B cell (primary cell): ENCODE results near the gene PRR16. TPM values are rescaled to one million over a fixed set of nuclear protein-coding genes. Genes with fewer than 3 reads are reported as not detected.

ENCODE experiments used
- ATAC-seq: fragments of 200-7000 bp; cut with Tn5 transposase; one replicate; pipeline ENCODE4 v1.10.0; 2021; ENCODE audit warnings: low read depth, mild to moderate bottlenecking, moderate number of reproducible peaks, moderate library complexity
- CTCF ChIA-PET: fragments of 350-600 bp; sonication (Branson Sonifier 250); formaldehyde crosslinking; loops from one replicate; lab custom pipeline; 2021; ENCODE audit warnings: antibody characterized with exemption, inconsistent platforms; lab: Charles Lee
- POLR2A ChIA-PET: fragments of 350-600 bp; sonication (Branson Sonifier 250); formaldehyde crosslinking; loops from one replicate; lab custom pipeline; 2021; ENCODE audit warnings: antibody characterized with exemption; lab: Charles Lee
- DNase-seq: peaks from one replicate; pipeline ENCODE4 v3.0.0; 2013
- H2AFZ ChIP-seq: 2 replicates; pipeline ENCODE4 v1.6.1; 2012; ENCODE audit warnings: mild to moderate bottlenecking, low read depth, low read length; ENCODE audit not compliant: insufficient read depth, poor library complexity, severe bottlenecking
- H3K27ac ChIP-seq, 2 donors: 1 replicate in 1 of 2; 2 replicates in 1 of 2; pipeline ENCODE4 v1.5.1; 2012 to 2013; ENCODE audit warnings: low read length in 2 of 2, mild to moderate bottlenecking in 2 of 2, moderate library complexity in 1 of 2
- H3K27me3 ChIP-seq, 4 experiments: fragments of 200-600 bp in 1 of 4; sonication (generic) in 1 of 4; replicated peaks in 1 of 4; 1 replicate in 2 of 4; 2 replicates in 2 of 4; pipeline versions ENCODE4 v1.6.1 to v1.7.0; 2013 to 2016; ENCODE audit warnings: low read length in 3 of 4, mild to moderate bottlenecking in 2 of 4, mixed read lengths in 1 of 4, moderate library complexity in 1 of 4; ENCODE audit not compliant: insufficient read depth in 4 of 4, control insufficient read depth in 3 of 4; ENCODE audit errors: control extremely low read depth in 1 of 4
- H3K36me3 ChIP-seq, 2 experiments: replicated peaks in 1 of 2; 1 replicate in 1 of 2; 2 replicates in 1 of 2; pipeline versions ENCODE4 v1.6.1 to v1.7.1; 2013; ENCODE audit warnings: low read length in 1 of 2; ENCODE audit not compliant: insufficient read depth in 2 of 2, control insufficient read depth in 1 of 2; ENCODE audit errors: control extremely low read depth in 1 of 2, extremely low read depth in 1 of 2
- H3K4me1 ChIP-seq, 2 donors: fragments of 200-600 bp in 1 of 2; sonication (generic) in 1 of 2; 1 replicate in 1 of 2; 2 replicates in 1 of 2; pipeline versions ENCODE4 v1.5.1 to v1.6.1; 2013 to 2017; ENCODE audit warnings: low read length in 2 of 2; ENCODE audit not compliant: control insufficient read depth in 2 of 2, insufficient read depth in 2 of 2
- H3K4me2 ChIP-seq: replicated peaks from 2 replicates; pipeline ENCODE3; 2012; ENCODE audit warnings: mild to moderate bottlenecking, low read depth, low read length; ENCODE audit not compliant: poor library complexity, severe bottlenecking
- H3K4me3 ChIP-seq, 5 experiments: fragments of 200-600 bp in 1 of 5; sonication (generic) in 1 of 5; 1 replicate in 3 of 5; 2 replicates in 2 of 5; pipeline versions ENCODE4 v1.5.1 to v1.7.0; 2011 to 2016; ENCODE audit warnings: low read length in 4 of 5, mild to moderate bottlenecking in 4 of 5, low read depth in 2 of 5, control low read depth in 1 of 5, moderate library complexity in 1 of 5; ENCODE audit not compliant: insufficient read depth in 1 of 5; ENCODE audit errors: control extremely low read depth in 1 of 5, extremely low read depth in 1 of 5
- H3K79me2 ChIP-seq: fragments of 200-600 bp; sonication (generic); one replicate; pipeline ENCODE4 v1.6.0; 2016; ENCODE audit warnings: low read length; ENCODE audit not compliant: control insufficient read depth, insufficient read depth
- H3K9ac ChIP-seq: fragments of 200-600 bp; sonication (generic); 2 replicates; pipeline ENCODE4 v1.6.1; 2017; ENCODE audit warnings: mild to moderate bottlenecking, low read length, moderate library complexity
- H3K9me3 ChIP-seq, 3 donors: one replicate each; pipeline versions ENCODE4 v1.6.1 to v1.7.1; 2013; ENCODE audit warnings: low read length in 2 of 3; ENCODE audit not compliant: control insufficient read depth in 2 of 3, insufficient read depth in 1 of 3; ENCODE audit errors: control extremely low read depth in 1 of 3
- H4K20me1 ChIP-seq: 2 replicates; pipeline ENCODE4 v1.6.0; 2012; ENCODE audit warnings: mild to moderate bottlenecking, low read length; ENCODE audit not compliant: insufficient read depth, control insufficient read depth, poor library complexity, severe bottlenecking
- H3K27ac Mint-ChIP-seq: one replicate; pipeline ENCODE4 v1.8.0; 2021; ENCODE audit warnings: mixed read lengths
- H3K27me3 Mint-ChIP-seq: one replicate; pipeline ENCODE4 v1.8.0; 2021; ENCODE audit warnings: mixed read lengths
- H3K4me1 Mint-ChIP-seq: one replicate; pipeline ENCODE4 v1.8.0; 2021; ENCODE audit warnings: mixed read lengths
- H3K4me3 Mint-ChIP-seq: one replicate; pipeline ENCODE4 v1.8.0; 2021; ENCODE audit warnings: mixed read lengths
- H3K9me3 Mint-ChIP-seq: one replicate; pipeline ENCODE4 v1.8.0; 2022; ENCODE audit warnings: mixed read lengths; ENCODE audit not compliant: insufficient read depth
- CTCF ChIP-seq: fragments of 200-600 bp; IDR thresholded peaks from one replicate; pipeline ENCODE4 v1.8.0; 2022; ENCODE audit warnings: antibody characterized with exemption, mild to moderate bottlenecking
- EZH2 ChIP-seq: IDR thresholded peaks from 2 replicates; pipeline ENCODE4 v1.6.1; 2012; ENCODE audit warnings: borderline replicate concordance, low read depth, mild to moderate bottlenecking, moderate library complexity, low read length; ENCODE audit not compliant: insufficient read depth, poor library complexity, severe bottlenecking
- WGBS: methylation state at CpG from one replicate; pipeline ENCODE4 v1.1.5; 2013; ENCODE audit warnings: missing lambda C conversion rate; ENCODE audit not compliant: insufficient coverage; 5-methylcytosine and 5-hydroxymethylcytosine counted together
- intact Hi-C: fragments of 100-400 bp; cut with micrococcal nuclease; formaldehyde crosslinking; loops from one replicate; pipeline ENCODE4 v1.10.0; 2022
- polyA plus RNA-seq: library from polyadenylated mRNA; depleted of rRNA; stranded (reverse); fragments of >200 nt; gene quantifications from 2 replicates; pipeline ENCODE4 v1.2.3, GENCODE V29; 2012
- total RNA-seq, 2 donors: library from RNA; stranded (reverse); fragments of 120-200 nt in 1 of 2; gene quantifications; 1 replicate in 1 of 2; 2 replicates in 1 of 2; pipeline versions ENCODE4 v1.2.3 to v1.2.4, GENCODE V29; 2013 to 2022

The PRR16 gene
- total and polyA plus RNA-seq, 2 donors (not counting 1 experiment from before 2014, with no cell fraction given): 0.16 TPM; not detected in 1

- TF ChIP-seq EZH2: no peak
- TF ChIP-seq CTCF: no peak
- ATAC-seq (no peak), DNase-seq (no peak)
- CTCF ChIA-PET: interaction anchor here (0.7 kb wide), 1 partner anchor 10 kb away, joined by 3 read pairs; no protein-coding TSS in a partner anchor
- H4K20me1 ChIP-seq: no peaks in the 10 kb centered on the region
- no peak overlapping the region for H3K9ac ChIP-seq
- peaks cover 4 to 7% of the 10 kb centered on the region in 2 donors for H3K4me1 ChIP-seq
- H3K79me2 ChIP-seq: no peaks in the 10 kb centered on the region
- no peak overlapping the region for H2AFZ ChIP-seq
- POLR2A ChIA-PET: no interaction called here
- no peak overlapping the region for H3K4me3 Mint-ChIP-seq
- intact Hi-C loops: no loop called here
- H3K27me3 ChIP-seq: peaks cover 0 to 2% (median 0%) of the 10 kb centered on the region in 4 experiments
- H3K27ac ChIP-seq: no peak overlapping the region
- WGBS: 80% methylated on average over 1 of the region's 3 CpGs
- no peak overlapping the region for H3K4me2 ChIP-seq
- no peak overlapping the region for H3K27ac Mint-ChIP-seq
- H3K27me3 Mint-ChIP-seq: peaks cover under 1% of the 10 kb centered on the region
- H3K4me1 Mint-ChIP-seq: peaks cover 9% of the 10 kb centered on the region
- no peak overlapping the region for H3K4me3 ChIP-seq
- no peaks in the 10 kb centered on the region for H3K9me3 ChIP-seq
- H3K9me3 Mint-ChIP-seq: no peaks in the 10 kb centered on the region
- H3K36me3 ChIP-seq: no peaks in the 10 kb centered on the region
These were observed 8.1 kb upstream of the PRR16 start for GRCh38 chr5:120456006-120456405.

- no peaks in the 10 kb centered on the region for H3K9me3 Mint-ChIP-seq
- peak overlapping the region; percentile 82 for H3K4me3 Mint-ChIP-seq
- TF ChIP-seq EZH2 (no peak), CTCF (peak; percentile 81)
- Histone ChIP-seq H3K9ac (peak overlapping the region; percentile 57), H2AFZ (peak overlapping the region; percentile 62), H3K79me2 (no peaks in the 10 kb centered on the region), H3K4me2 (peak overlapping the region; percentile 54), H3K36me3 (no peaks in the 10 kb centered on the region), H3K27me3 (peaks cover 0 to 2% (median 0%) of the 10 kb centered on the region in 4 experiments), H3K4me3 (peak overlapping the region in 4 of 5 experiments; percentile 39 to 53 (median 45)), H3K4me1 (peaks cover 5 to 8% of the 10 kb centered on the region in 2 donors), H3K9me3 (no peaks in the 10 kb centered on the region), H4K20me1 (no peaks in the 10 kb centered on the region), H3K27ac (peak overlapping the region; percentile 81 to 84)
- DNase-seq: peak; percentile 91
- no peaks in the 10 kb centered on the region for H3K27me3 Mint-ChIP-seq
- peak overlapping the region; percentile 88 for H3K27ac Mint-ChIP-seq
- ChIA-PET POLR2A (interaction anchor here (0.7 kb wide), 1 partner anchor 18 kb away, joined by 3 read pairs; no protein-coding TSS in a partner anchor), CTCF (interaction anchor here (0.6 kb wide), 1 partner anchor 798 kb away, joined by 3 read pairs; no protein-coding TSS in a partner anchor)
- peak; percentile 82 for ATAC-seq
- 32% methylated on average over 14 of the region's 20 CpGs for WGBS
- intact Hi-C loops: loop anchor here (2.0 kb wide), 1 partner anchor 1505 kb away; no protein-coding TSS in a partner anchor
- H3K4me1 Mint-ChIP-seq: peaks cover 12% of the 10 kb centered on the region
These were observed 6.1 kb upstream of the PRR16 start for GRCh38 chr5:120457839-120458507.
